LNCAP (cell line): ENCODE data around the gene ADAM23.

Experiments used
- TF ChIP-seq, protein P1 (sequence below): fragments of 450-650 bp; IDR thresholded peaks from 2 replicates; pipeline ENCODE4 v1.5.1; 2017; ENCODE audit warnings: mild to moderate bottlenecking

The ADAM23 gene

DNA sequence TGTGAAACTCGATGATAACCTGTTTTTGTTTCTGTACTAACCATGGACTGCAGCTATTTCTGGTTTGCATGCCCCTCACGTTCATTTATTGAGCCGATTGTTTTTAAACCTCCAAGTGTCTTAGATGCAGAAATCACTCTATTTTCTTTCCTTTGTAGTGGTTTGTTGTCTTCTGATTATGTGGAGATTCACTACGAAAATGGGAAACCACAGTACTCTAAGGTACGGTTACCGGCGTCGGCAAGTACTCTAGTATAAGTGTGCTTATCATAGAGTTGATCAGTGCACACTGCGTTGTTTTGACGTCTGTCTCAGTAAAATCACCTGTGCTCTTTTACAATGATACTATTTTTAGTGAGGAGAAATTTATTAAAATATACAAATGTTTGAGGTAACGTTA, 87.4 kb downstream of the ADAM23 start:
- TF ChIP-seq, protein P1, sequence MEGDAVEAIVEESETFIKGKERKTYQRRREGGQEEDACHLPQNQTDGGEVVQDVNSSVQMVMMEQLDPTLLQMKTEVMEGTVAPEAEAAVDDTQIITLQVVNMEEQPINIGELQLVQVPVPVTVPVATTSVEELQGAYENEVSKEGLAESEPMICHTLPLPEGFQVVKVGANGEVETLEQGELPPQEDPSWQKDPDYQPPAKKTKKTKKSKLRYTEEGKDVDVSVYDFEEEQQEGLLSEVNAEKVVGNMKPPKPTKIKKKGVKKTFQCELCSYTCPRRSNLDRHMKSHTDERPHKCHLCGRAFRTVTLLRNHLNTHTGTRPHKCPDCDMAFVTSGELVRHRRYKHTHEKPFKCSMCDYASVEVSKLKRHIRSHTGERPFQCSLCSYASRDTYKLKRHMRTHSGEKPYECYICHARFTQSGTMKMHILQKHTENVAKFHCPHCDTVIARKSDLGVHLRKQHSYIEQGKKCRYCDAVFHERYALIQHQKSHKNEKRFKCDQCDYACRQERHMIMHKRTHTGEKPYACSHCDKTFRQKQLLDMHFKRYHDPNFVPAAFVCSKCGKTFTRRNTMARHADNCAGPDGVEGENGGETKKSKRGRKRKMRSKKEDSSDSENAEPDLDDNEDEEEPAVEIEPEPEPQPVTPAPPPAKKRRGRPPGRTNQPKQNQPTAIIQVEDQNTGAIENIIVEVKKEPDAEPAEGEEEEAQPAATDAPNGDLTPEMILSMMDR, result no peak

DNA sequence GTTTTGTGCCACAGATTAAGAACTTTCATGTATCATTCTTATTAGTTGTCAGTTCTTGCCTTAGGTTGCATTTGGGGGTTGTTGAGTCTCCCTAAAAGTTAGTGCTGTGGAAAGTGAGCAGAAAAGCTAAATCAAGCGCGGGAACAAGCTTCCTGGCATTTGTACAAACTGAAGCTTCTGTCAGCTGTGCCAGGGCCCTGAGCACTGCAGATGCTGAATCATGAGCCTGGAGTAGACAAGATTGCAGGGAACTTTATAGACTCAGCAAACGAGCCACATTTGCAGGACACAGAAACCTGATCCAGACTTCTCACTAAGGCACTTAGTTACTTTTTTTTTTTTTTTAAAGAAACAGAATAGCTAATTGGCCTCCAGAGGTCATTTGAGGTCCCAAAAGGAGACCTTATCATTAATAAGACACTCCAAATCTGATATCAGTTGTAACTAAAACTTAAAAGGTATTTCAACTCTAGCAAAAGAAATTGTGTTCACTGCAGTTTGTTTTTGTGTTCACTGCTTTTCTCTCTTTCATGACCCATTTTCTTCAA, 88.7 kb downstream of the ADAM23 start:
- TF ChIP-seq, protein P1, result no peak

DNA sequence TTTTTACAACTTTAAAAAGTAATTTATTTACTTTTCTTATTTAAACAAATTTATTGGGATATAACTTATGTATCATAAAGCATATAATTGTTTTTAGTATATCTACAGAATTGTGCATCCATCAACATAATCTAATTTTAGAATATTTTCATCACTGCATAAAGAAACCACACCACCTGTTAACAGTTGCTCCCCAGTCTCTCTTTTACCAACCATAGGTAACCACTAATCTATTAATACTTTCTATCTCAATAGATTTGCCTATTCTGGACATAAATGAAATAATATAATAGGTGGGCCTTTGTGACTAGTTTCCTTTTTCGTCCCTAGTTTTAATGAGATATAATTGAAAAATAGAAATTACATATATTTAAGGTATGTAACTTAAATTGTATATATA, 90.6 kb downstream of the ADAM23 start:
- TF ChIP-seq, protein P1, result no peak

DNA sequence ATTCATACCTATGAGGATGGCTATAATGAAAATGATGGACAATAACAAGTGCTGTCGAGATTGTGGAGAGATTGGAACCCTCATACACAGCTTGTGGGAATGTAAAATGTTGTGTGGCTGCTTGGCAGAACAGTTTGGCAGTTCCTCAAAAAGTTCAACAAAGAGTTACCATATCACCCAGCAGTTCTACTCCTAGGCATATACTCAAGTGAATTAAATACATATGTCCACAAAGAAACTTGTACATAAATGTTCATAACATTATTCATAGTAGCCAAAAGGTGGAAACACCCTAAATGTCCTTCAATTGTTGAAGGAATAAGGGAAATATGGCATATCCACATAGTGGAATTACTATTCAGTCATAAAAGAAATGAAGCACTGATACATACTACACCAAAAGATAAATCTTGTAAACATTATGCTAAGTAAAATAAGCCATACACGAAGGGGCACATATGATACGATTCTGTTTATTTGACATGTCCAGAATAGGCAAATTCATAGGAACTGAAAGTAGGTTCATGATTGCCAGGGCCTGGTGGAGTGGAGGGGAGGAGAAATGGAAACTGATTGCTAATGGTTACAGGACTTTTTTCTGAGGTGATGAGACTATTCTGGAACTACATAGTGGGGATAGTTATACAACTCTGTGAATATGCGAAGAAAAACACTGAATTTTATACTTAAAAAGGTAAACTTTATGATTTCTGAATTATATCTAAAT, 92.1 kb downstream of the ADAM23 start:
- TF ChIP-seq, protein P1, result no peak

DNA sequence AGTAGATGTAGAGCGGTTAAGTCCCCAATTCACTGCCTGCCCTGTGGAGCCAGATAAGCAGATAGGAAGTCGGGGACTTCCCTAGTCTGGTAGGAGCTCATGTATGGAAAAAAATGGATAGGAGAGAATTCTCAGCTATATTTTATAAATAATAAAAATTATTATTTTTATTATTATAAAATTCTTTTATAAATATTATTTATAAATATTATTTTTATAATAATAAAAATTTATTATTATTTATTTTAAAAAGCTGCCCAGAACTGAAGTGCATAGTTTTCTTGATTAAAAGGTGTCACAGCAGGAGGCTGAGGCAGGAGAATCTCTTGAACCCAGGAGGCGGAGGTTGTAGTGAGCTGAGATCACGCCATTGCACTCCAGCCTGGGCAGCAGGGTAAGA, 97.4 kb downstream of the ADAM23 start:
- TF ChIP-seq, protein P1, result no peak

DNA sequence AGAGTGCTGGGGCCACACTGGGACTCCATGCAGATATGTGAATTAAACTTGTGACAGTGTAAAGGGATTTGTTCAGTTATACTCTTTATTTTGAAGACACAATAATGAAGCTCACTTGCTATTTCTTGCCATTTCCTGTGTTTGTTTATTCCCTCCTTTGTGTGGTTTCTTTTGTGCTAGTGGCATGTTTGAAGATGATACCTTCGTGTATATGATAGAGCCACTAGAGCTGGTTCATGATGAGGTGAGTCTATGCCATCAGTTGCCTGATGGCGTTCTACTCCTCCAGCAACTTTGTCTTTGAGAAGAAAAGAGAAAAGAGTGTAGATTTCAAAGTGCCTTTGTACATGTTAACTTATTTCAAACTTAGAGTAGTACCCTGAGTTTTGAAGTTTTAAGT, 99.7 kb downstream of the ADAM23 start:
- TF ChIP-seq, protein P1, result no peak

DNA sequence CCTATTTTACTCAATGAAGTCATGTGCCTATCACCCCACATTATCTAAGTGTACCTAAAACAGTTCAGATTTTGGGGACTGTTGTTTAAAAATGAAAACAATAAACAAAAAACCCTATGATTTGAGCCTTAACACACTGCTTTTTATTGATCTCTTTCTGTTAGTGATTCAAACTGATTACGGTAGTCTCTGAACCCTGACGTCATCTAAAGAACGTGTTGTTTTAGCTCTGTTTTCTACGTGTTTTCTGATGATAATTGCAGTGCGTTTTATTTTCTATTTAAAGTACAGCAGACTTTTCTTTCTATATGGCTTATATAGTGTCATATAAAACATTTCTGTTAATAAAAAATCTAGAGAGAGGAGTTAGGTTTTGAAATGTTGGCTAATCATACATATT, 105.1 kb downstream of the ADAM23 start:
- TF ChIP-seq, protein P1, result no peak
